H1 (cell line): Measurements from ENCODE around the gene CCDC124. TPM values are rescaled to one million over a fixed set of nuclear protein-coding genes. Genes with fewer than 3 reads are reported as not detected.

ENCODE experiments used
- CTCF ChIA-PET: fragments of 300-600 bp; sonication (Branson Sonifier 250); formaldehyde crosslinking; loops from one replicate; lab custom pipeline; 2021; ENCODE audit not compliant: partially characterized antibody; lab: Charles Lee
- POLR2A ChIA-PET: fragments of 300-600 bp; sonication (Branson Sonifier 250); formaldehyde crosslinking; loops from one replicate; lab custom pipeline; 2021; ENCODE audit warnings: inconsistent platforms; ENCODE audit not compliant: partially characterized antibody; lab: Charles Lee
- DNase-seq, 2 experiments: peaks; one replicate each; pipeline versions ENCODE4 v3.0.0 to v3.0.0-alpha.2; 2010 to 2022; ENCODE audit warnings: low spot score in 2 of 2, low read depth in 1 of 2, mixed read lengths in 1 of 2
- FAIRE-seq: peaks from 2 replicates; lab custom pipeline; 2011; peaks lifted over from hg19 to GRCh38; lab: Jason Lieb, UNC
- H2AFZ ChIP-seq: 2 replicates; pipeline ENCODE4 v1.8.1; 2012; ENCODE audit warnings: low read length, inconsistent platforms
- H2AK5ac ChIP-seq: 2 replicates; pipeline ENCODE4 v1.6.1; 2013; ENCODE audit warnings: low read depth, low read length
- H2BK120ac ChIP-seq: replicated peaks from 2 replicates; pipeline ENCODE3; 2013; ENCODE audit warnings: low read depth, low read length, inconsistent platforms
- H2BK12ac ChIP-seq: 2 replicates; pipeline ENCODE4 v1.6.1; 2013; ENCODE audit warnings: low read depth, low read length
- H2BK15ac ChIP-seq: 2 replicates; pipeline ENCODE4 v1.6.1; 2013; ENCODE audit warnings: low read length
- H2BK20ac ChIP-seq: 2 replicates; pipeline ENCODE4 v1.6.1; 2013; ENCODE audit warnings: low read length
- H2BK5ac ChIP-seq: 2 replicates; pipeline ENCODE4 v1.6.1; 2013; ENCODE audit warnings: low read depth, low read length
- H3K14ac ChIP-seq: 2 replicates; pipeline ENCODE4 v1.6.1; 2013; ENCODE audit warnings: inconsistent platforms; ENCODE audit not compliant: insufficient read length
- H3K18ac ChIP-seq: 2 replicates; pipeline ENCODE4 v1.6.1; 2013; ENCODE audit warnings: low read length; ENCODE audit errors: extremely low read depth
- H3K23ac ChIP-seq: 2 replicates; pipeline ENCODE4 v1.6.1; 2013; ENCODE audit warnings: inconsistent platforms; ENCODE audit not compliant: insufficient read length
- H3K23me2 ChIP-seq: 2 replicates; pipeline ENCODE4 v1.6.1; 2013; ENCODE audit warnings: low read depth, low read length
- H3K27ac ChIP-seq: 2 replicates; pipeline ENCODE4 v1.6.1; 2011; ENCODE audit warnings: low read depth, low read length, inconsistent platforms
- H3K27me3 ChIP-seq, 4 experiments: replicated peaks in 1 of 4; 1 replicate in 1 of 4; 2 replicates in 3 of 4; pipeline versions ENCODE4 v1.6.1 to v1.8.1; 2011 to 2013; ENCODE audit warnings: low read length in 3 of 4, mild to moderate bottlenecking in 3 of 4, inconsistent platforms in 2 of 4, mixed read lengths in 2 of 4, moderate library complexity in 1 of 4; ENCODE audit not compliant: control insufficient read depth in 3 of 4, insufficient read depth in 3 of 4; ENCODE audit errors: extremely low read depth in 1 of 4
- H3K36me3 ChIP-seq, 4 experiments: 2 replicates each; pipeline versions ENCODE4 v1.6.1 to v1.8.1; 2011 to 2013; ENCODE audit warnings: mild to moderate bottlenecking in 4 of 4, low read length in 3 of 4, moderate library complexity in 2 of 4, control low read depth in 1 of 4, inconsistent platforms in 1 of 4; ENCODE audit not compliant: insufficient read depth in 4 of 4, control insufficient read depth in 2 of 4
- H3K4ac ChIP-seq: replicated peaks from 2 replicates; pipeline ENCODE3; 2013; ENCODE audit warnings: low read length, low read depth, mixed read lengths, inconsistent platforms; ENCODE audit not compliant: insufficient read length
- H3K4me1 ChIP-seq, 4 experiments: replicated peaks in 1 of 4; 1 replicate in 1 of 4; 2 replicates in 3 of 4; pipeline versions ENCODE4 v1.6.1 to v1.8.1; 2011 to 2013; ENCODE audit warnings: low read length in 3 of 4, inconsistent platforms in 2 of 4, mixed read lengths in 1 of 4; ENCODE audit not compliant: insufficient read depth in 4 of 4, control insufficient read depth in 3 of 4
- H3K4me2 ChIP-seq, 2 experiments: 2 replicates each; pipeline versions ENCODE4 v1.6.1 to v1.8.1; 2011 to 2013; ENCODE audit warnings: low read depth in 2 of 2, low read length in 2 of 2, control low read depth in 1 of 2, inconsistent platforms in 1 of 2, mild to moderate bottlenecking in 1 of 2; ENCODE audit not compliant: insufficient read depth in 1 of 2
- H3K4me3 ChIP-seq, 4 experiments: fragments of 200-600, 300-600 bp in 1 of 4; sonication (generic), shearing (Covaris generic), sonication (Bioruptor Twin) in 1 of 4; 2 replicates each; pipeline versions ENCODE4 v1.5.1 to v1.8.1; 2011 to 2016; ENCODE audit warnings: low read length in 4 of 4, low read depth in 3 of 4, control low read depth in 2 of 4, inconsistent platforms in 2 of 4, mild to moderate bottlenecking in 2 of 4, mixed read lengths in 1 of 4, moderate library complexity in 1 of 4; ENCODE audit not compliant: insufficient read depth in 2 of 4; ENCODE audit errors: extremely low read depth in 1 of 4
- H3K56ac ChIP-seq: replicated peaks from 2 replicates; pipeline ENCODE3; 2013; ENCODE audit warnings: low read depth, mild to moderate bottlenecking, mixed read lengths, low read length, inconsistent platforms; ENCODE audit not compliant: insufficient read length
- H3K79me1 ChIP-seq: 2 replicates; pipeline ENCODE4 v1.6.1; 2013; ENCODE audit warnings: low read depth, low read length, control low read depth
- H3K79me2 ChIP-seq, 2 experiments: 2 replicates each; pipeline versions ENCODE4 v1.6.1 to v1.8.1; 2012 to 2013; ENCODE audit warnings: low read length in 2 of 2, mild to moderate bottlenecking in 2 of 2, inconsistent platforms in 1 of 2; ENCODE audit not compliant: insufficient read depth in 2 of 2, control insufficient read depth in 1 of 2
- H3K9ac ChIP-seq, 4 experiments: replicated peaks in 1 of 4; 1 replicate in 1 of 4; 2 replicates in 3 of 4; pipeline versions ENCODE4 v1.6.1 to v1.8.1; 2011 to 2013; ENCODE audit warnings: low read depth in 3 of 4, low read length in 3 of 4, control low read depth in 2 of 4, mild to moderate bottlenecking in 2 of 4, moderate library complexity in 2 of 4, inconsistent platforms in 1 of 4; ENCODE audit errors: extremely low read depth in 1 of 4
- H3K9me3 ChIP-seq, 2 experiments: 2 replicates each; pipeline versions ENCODE4 v1.6.1 to v1.8.1; 2012 to 2013; ENCODE audit warnings: mild to moderate bottlenecking in 2 of 2, moderate library complexity in 2 of 2, control low read depth in 1 of 2, inconsistent platforms in 1 of 2, low read depth in 1 of 2, low read length in 1 of 2, mixed read lengths in 1 of 2; ENCODE audit not compliant: insufficient read depth in 2 of 2
- H4K20me1 ChIP-seq, 2 experiments: replicated peaks in 1 of 2; 2 replicates each; pipeline versions ENCODE3 to v1.8.1; 2011 to 2013; ENCODE audit warnings: inconsistent platforms in 2 of 2, low read length in 2 of 2, mild to moderate bottlenecking in 1 of 2; ENCODE audit not compliant: insufficient read depth in 2 of 2, control insufficient read depth in 1 of 2
- H4K5ac ChIP-seq: 2 replicates; pipeline ENCODE4 v1.6.1; 2013; ENCODE audit warnings: low read length, low read depth, mixed read lengths, inconsistent platforms; ENCODE audit not compliant: insufficient read length
- H4K8ac ChIP-seq: 2 replicates; pipeline ENCODE4 v1.8.0; 2013; ENCODE audit warnings: mild to moderate bottlenecking, moderate library complexity, low read length, inconsistent platforms; ENCODE audit not compliant: insufficient read depth; ENCODE audit errors: extremely low read depth
- H4K91ac ChIP-seq: replicated peaks from 2 replicates; pipeline ENCODE3; 2013; ENCODE audit warnings: low read length, mixed read lengths, inconsistent platforms; ENCODE audit not compliant: insufficient read length
- BCL11A ChIP-seq, 2 experiments: IDR thresholded peaks; one replicate each; pipeline ENCODE4 v1.6.1; 2011; ENCODE audit warnings: low read depth in 2 of 2, low read length in 2 of 2, mild to moderate bottlenecking in 2 of 2
- CBX5 ChIP-seq: fragments of 300-800, 300-1000 bp; sonication (generic); IDR thresholded peaks from 2 replicates; pipeline ENCODE4 v1.7.1; 2016; ENCODE audit warnings: antibody characterized with exemption, low read length, low read depth
- HDAC2 ChIP-seq, 2 experiments: fragments of 300-600 bp in 1 of 2; sonication (generic) in 1 of 2; IDR thresholded peaks; 2 replicates each; pipeline ENCODE4 v1.6.1; 2011 to 2012; ENCODE audit warnings: low read depth in 2 of 2, low read length in 2 of 2, mild to moderate bottlenecking in 2 of 2, moderate library complexity in 2 of 2, borderline replicate concordance in 1 of 2, inconsistent platforms in 1 of 2
- NANOG ChIP-seq: IDR thresholded peaks from 2 replicates; pipeline ENCODE4 v1.6.1; 2011; ENCODE audit warnings: low read length, low read depth, mild to moderate bottlenecking, inconsistent platforms; ENCODE audit not compliant: insufficient read depth, poor library complexity, severe bottlenecking
- POLR2AphosphoS5 ChIP-seq: IDR thresholded peaks from 2 replicates; pipeline ENCODE4 v1.6.1; 2011; ENCODE audit warnings: low read depth, low read length
- SIN3A ChIP-seq, 2 experiments: IDR thresholded peaks in 1 of 2; conservative IDR thresholded peaks in 1 of 2; 2 replicates each; pipeline ENCODE4 v1.6.1; 2011 to 2012; ENCODE audit warnings: low read length in 2 of 2, improper control_type of control experiment in 1 of 2, low read depth in 1 of 2, mild to moderate bottlenecking in 1 of 2
- WGBS, 2 experiments: shearing (Covaris generic) in 1 of 2; methylation state at CpG; one replicate each; pipeline versions ENCODE4 v1.1.6 to v1.1.7; 2013 to 2015; ENCODE audit warnings: low lambda C conversion rate in 2 of 2, mixed read lengths in 2 of 2, inconsistent platforms in 1 of 2, low coverage in 1 of 2, missing lambda C conversion rate in 1 of 2; ENCODE audit not compliant: insufficient replicate concordance in 2 of 2, insufficient coverage in 1 of 2, insufficient read length in 1 of 2; ENCODE audit errors: extremely low coverage in 1 of 2, missing lambda C conversion rate in 1 of 2; 5-methylcytosine and 5-hydroxymethylcytosine counted together
- polyA plus RNA-seq, 7 experiments: library from polyadenylated mRNA; depleted of rRNA in 3 of 7; stranded (reverse) in 5 of 7; unstranded in 2 of 7; fragments of >200 nt in 5 of 7; fragments of 200-250 nt in 2 of 7; gene quantifications; 1 replicate in 5 of 7; 2 replicates in 1 of 7; 4 replicates in 1 of 7; pipeline versions ENCODE4 v1.2.1 to v1.2.3, GENCODE V29; 2011 to 2013; ENCODE audit warnings: missing spikeins in 2 of 7, mixed read lengths in 2 of 7
- total RNA-seq: library from RNA; stranded (reverse); fragmentation: NEBNext Ultra II Directional; extraction: Animal tissue kit (Norgen Biotek cat#: 25700); gene quantifications from 2 replicates; pipeline ENCODE4 v1.2.1, GENCODE V29; 2021

CCDC124 gene
- total and polyA plus RNA-seq, 2 of the 8 experiments (the other 6 are each of a cell fraction or from before 2014, with no cell fraction given): 95.2 to 103 TPM

- Histone ChIP-seq H4K8ac (no peak overlapping the region), H2AFZ (no peak overlapping the region), H3K9ac (no peak overlapping the region), H3K4me1 (no peaks in the 10 kb centered on the region; a peak in 2 of 7 replicates), H4K91ac (no peak overlapping the region), H3K79me2 (no peaks in the 10 kb centered on the region), H3K23ac (no peak overlapping the region), H3K4me3 (no peak overlapping the region), H2BK15ac (no peak overlapping the region), H3K27ac (no peak overlapping the region), H3K23me2 (no peaks in the 10 kb centered on the region), H3K14ac (no peak overlapping the region), H3K18ac (no peak overlapping the region), H2AK5ac (no peak overlapping the region), H3K56ac (no peak overlapping the region), H3K4ac (no peak overlapping the region), H3K27me3 (no peaks in the 10 kb centered on the region; a peak in 1 of 7 replicates), H2BK120ac (no peak overlapping the region), H2BK5ac (no peak overlapping the region), H3K9me3 (no peaks in the 10 kb centered on the region; a peak in 1 of 4 replicates), H3K36me3 (no peaks in the 10 kb centered on the region), H2BK20ac (no peak overlapping the region), H4K5ac (no peak overlapping the region), H2BK12ac (no peak overlapping the region), H3K79me1 (no peaks in the 10 kb centered on the region), H3K4me2 (no peak overlapping the region), H4K20me1 (peaks cover 0 to 1% of the 10 kb centered on the region in 2 experiments)
- CTCF ChIA-PET: interaction anchor here (1.0 to 1.6 kb wide), 4 partner anchors 19 to 188 kb away, joined by 3 to 4 read pairs (median 3); partner anchors contain the start of gene CCDC124
- peak in 1 of 2 experiments; percentile 83 for DNase-seq
- WGBS, 2 experiments: 31% methylated on average over 18 of the region's 18 CpGs; no CpG with 5 or more reads in 1 of the 2 experiments
- TF ChIP-seq POLR2AphosphoS5: no peak
- TF ChIP-seq NANOG: no peak
- no peak for TF ChIP-seq CBX5
- TF ChIP-seq SIN3A (conservative IDR thresholded peaks at IDR 0.05 in 1 of 2, IDR thresholded peaks at IDR 0.05 in 1 of 2; ENCODE audit: low read depth in 1 of 2, low read length in 2 of 2): peak; percentile 60 to 80; a peak in 2 of 4 replicates
- no peak for TF ChIP-seq BCL11A (IDR thresholded peaks at IDR 0.05; ENCODE audit: low read depth in 2 of 2, low read length in 2 of 2)
- TF ChIP-seq HDAC2 (IDR thresholded peaks at IDR 0.05; ENCODE audit: borderline replicate concordance in 1 of 2, low read depth in 2 of 2, low read length in 2 of 2): 0 out of 4 replicates have a peak, but pooled peaks of 1 of the 2 experiments have one; percentile 20
- no peak for FAIRE-seq
- POLR2A ChIA-PET: interaction anchor here (0.6 to 2.0 kb wide), 5 partner anchors 19 to 43 kb away, joined by 3 to 6 read pairs (median 4); partner anchors contain the start of gene CCDC124
Measured at GRCh38 chr19:17889609-17890214, 43.1 kb upstream of the CCDC124 start.
